C4-2B (cell line): ENCODE results near the gene WWOX.

Experiments used
- CTCF ChIP-seq: fragments of 450-650 bp; conservative IDR thresholded peaks from 2 replicates; pipeline ENCODE4 v1.5.1; 2017; ENCODE audit warnings: mild to moderate bottlenecking
- ZFX ChIP-seq: fragments of 450-650 bp; IDR thresholded peaks from 2 replicates; pipeline ENCODE4 v1.6.1; 2017

DNA sequence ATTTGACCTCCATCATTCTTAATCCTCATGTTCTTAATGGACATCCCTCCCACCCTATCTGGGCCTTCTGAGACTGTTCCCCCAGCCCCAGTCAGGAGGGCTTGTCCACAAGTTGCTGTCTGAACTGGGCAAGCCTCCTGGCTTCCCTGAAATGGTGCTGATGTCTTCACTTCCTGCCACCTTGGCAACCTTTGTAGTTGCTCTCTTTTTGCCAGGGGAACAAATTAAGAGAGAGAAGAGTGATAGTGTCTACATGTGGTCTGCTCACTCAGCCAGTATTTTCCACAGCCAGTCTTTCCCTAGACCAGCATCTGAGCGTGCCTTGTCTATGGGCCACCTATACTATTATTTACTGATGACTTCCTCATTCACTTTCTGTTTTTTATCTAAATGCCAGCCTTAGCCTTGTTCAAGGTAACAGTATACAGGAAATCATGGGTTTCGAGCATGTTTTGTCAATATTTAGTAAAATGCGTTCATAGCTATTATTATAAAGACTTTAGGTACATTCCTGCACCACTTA, 791.0 kb downstream of the WWOX start:
- TF ChIP-seq CTCF = no peak
- TF ChIP-seq ZFX = no peak
